GM19324 (cell line): ENCODE data around the gene SPOCK1.
"Not testable (repeated sequence)": the region's sequence is repeated elsewhere in the genome, so short reads cannot be mapped to it uniquely, and the experiment has no call there.

ENCODE experiments used
- ATAC-seq: cut with Tn5 transposase; IDR thresholded peaks from one replicate; pipeline ENCODE4 v1.9.1; 2021; ENCODE audit warnings: mild to moderate bottlenecking, moderate library complexity; ENCODE audit not compliant: unreplicated experiment, low FRiP score

The SPOCK1 gene

GRCh38 chr5:137236252-137236651, 262.9 kb downstream of the SPOCK1 start:
- no peak for ATAC-seq

GRCh38 chr5:137234973-137235943, 263.9 kb downstream of the SPOCK1 start:
- ATAC-seq, result no peak

GRCh38 chr5:137233726-137234125, 265.4 kb downstream of the SPOCK1 start:
- ATAC-seq, result no peak

- not testable (repeated sequence) for ATAC-seq
These were observed 265.8 kb downstream of the SPOCK1 start for GRCh38 chr5:137233304-137233703.

GRCh38 chr5:137231540-137231939, 267.6 kb downstream of the SPOCK1 start:
- ATAC-seq, result no peak

- no peak for ATAC-seq
These were observed 270.3 kb downstream of the SPOCK1 start for GRCh38 chr5:137228816-137229215.

- no peak for ATAC-seq
These were observed 273.0 kb downstream of the SPOCK1 start for GRCh38 chr5:137226081-137226480.

- ATAC-seq, result no peak
These were observed 275.5 kb downstream of the SPOCK1 start for GRCh38 chr5:137223324-137224295.

- ATAC-seq, result no peak
These were observed 277.2 kb downstream of the SPOCK1 start for GRCh38 chr5:137221943-137222342.

GRCh38 chr5:137220523-137220927, 278.6 kb downstream of the SPOCK1 start:
- peak; percentile 68 for ATAC-seq

- ATAC-seq, result no peak
These were observed 280.2 kb downstream of the SPOCK1 start for GRCh38 chr5:137218896-137219295.

- ATAC-seq, result no peak
These were observed 280.7 kb downstream of the SPOCK1 start for GRCh38 chr5:137218471-137218870.

GRCh38 chr5:137217599-137218200, 281.4 kb downstream of the SPOCK1 start:
- no peak for ATAC-seq

GRCh38 chr5:137216976-137217598, 282.0 kb downstream of the SPOCK1 start:
- no peak for ATAC-seq

GRCh38 chr5:137215780-137216179, 283.3 kb downstream of the SPOCK1 start:
- no peak for ATAC-seq

GRCh38 chr5:137215261-137215660, 283.9 kb downstream of the SPOCK1 start:
- ATAC-seq, result no peak

GRCh38 chr5:137214446-137215189, 284.5 kb downstream of the SPOCK1 start:
- no peak for ATAC-seq

- no peak for ATAC-seq
These were observed 286.7 kb downstream of the SPOCK1 start for GRCh38 chr5:137212471-137212870.

GRCh38 chr5:137209232-137209809, 289.8 kb downstream of the SPOCK1 start:
- no peak for ATAC-seq
